ENCODE data around the gene NFIB.

DNA sequence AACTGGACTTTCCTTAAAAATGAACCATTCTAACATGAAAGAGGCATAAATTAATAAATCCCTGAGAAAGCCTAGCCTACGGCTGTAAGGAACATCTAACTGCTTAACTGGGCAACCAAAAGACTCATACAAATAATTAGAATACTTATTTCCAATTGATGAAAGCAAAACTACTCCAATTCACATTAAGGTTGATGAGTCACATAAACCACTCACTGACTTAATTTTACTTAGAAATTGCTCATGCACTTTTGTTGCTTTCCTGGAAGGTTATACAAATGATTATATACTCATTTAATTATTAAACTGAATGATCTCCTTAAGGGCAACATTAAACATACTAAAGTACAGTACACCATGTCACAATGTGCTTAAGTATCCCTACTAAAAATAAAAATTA, 101.9 kb downstream of the NFIB start:
- TF ChIP-seq, protein P1, sequence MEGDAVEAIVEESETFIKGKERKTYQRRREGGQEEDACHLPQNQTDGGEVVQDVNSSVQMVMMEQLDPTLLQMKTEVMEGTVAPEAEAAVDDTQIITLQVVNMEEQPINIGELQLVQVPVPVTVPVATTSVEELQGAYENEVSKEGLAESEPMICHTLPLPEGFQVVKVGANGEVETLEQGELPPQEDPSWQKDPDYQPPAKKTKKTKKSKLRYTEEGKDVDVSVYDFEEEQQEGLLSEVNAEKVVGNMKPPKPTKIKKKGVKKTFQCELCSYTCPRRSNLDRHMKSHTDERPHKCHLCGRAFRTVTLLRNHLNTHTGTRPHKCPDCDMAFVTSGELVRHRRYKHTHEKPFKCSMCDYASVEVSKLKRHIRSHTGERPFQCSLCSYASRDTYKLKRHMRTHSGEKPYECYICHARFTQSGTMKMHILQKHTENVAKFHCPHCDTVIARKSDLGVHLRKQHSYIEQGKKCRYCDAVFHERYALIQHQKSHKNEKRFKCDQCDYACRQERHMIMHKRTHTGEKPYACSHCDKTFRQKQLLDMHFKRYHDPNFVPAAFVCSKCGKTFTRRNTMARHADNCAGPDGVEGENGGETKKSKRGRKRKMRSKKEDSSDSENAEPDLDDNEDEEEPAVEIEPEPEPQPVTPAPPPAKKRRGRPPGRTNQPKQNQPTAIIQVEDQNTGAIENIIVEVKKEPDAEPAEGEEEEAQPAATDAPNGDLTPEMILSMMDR (IDR thresholded peaks at IDR 0.05; ENCODE audit: insufficient read depth, low read depth, low read length) = no peak
- no peak for TF ChIP-seq EZH2 (IDR thresholded peaks at IDR 0.05; ENCODE audit: insufficient read depth, low read length)
